ENCODE measurements around the gene CREB5.

DNA sequence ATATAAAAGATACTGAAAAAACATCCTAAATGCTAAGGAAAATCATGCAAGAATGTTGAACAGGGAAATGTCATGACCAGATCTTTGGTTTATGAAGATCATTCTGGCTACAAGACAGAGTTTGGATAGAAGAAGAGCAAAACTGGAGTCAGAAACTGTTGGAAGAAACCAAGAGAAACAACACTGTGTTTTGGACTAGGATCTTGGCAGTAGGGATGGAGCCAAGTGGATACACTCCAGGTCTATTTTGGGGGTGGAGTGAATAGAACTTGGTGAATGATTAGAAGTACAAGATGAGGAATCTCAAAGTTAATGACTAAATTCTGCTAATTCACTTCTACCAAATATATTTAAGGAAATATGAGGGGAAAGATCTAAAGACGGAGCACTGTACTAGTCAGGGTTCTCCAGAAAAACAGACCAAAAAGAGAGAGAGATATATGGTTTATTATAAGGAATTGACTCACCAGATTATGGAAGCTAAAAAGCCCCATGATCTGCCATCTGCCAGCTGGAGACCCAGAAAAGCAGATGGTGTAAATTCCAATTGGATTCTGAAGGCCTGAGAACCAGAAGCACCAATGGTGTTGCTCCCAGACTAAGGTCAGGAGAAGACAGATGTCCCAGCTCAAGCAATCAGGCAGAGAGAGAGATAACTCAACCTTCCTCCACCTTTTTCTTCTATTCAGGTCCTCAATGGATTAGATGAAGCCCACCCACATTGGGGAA lies 290.9 kb downstream of the CREB5 start:
- TF ChIP-seq, protein P1, sequence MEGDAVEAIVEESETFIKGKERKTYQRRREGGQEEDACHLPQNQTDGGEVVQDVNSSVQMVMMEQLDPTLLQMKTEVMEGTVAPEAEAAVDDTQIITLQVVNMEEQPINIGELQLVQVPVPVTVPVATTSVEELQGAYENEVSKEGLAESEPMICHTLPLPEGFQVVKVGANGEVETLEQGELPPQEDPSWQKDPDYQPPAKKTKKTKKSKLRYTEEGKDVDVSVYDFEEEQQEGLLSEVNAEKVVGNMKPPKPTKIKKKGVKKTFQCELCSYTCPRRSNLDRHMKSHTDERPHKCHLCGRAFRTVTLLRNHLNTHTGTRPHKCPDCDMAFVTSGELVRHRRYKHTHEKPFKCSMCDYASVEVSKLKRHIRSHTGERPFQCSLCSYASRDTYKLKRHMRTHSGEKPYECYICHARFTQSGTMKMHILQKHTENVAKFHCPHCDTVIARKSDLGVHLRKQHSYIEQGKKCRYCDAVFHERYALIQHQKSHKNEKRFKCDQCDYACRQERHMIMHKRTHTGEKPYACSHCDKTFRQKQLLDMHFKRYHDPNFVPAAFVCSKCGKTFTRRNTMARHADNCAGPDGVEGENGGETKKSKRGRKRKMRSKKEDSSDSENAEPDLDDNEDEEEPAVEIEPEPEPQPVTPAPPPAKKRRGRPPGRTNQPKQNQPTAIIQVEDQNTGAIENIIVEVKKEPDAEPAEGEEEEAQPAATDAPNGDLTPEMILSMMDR (conservative IDR thresholded peaks at IDR 0.05; ENCODE audit: low read depth, low read length) = no peak
- no peak for TF ChIP-seq EZH2phosphoT487 (IDR thresholded peaks at IDR 0.05; ENCODE audit: borderline replicate concordance, low read length)

Data from PC-3 (cell line).